ENCODE measurements around the gene ACAP1.

- TF ChIP-seq CTCF (IDR thresholded peaks at IDR 0.05; ENCODE audit: insufficient read depth, low read depth, low read length) = no peak
- TF ChIP-seq EZH2 (IDR thresholded peaks at IDR 0.05; ENCODE audit: insufficient read depth, low read length) = no peak
These were observed 33.5 kb downstream of the ACAP1 start for GRCh38 chr17:7369825-7370224.
